DMS 273 (cell line): ENCODE data around the gene TBX19.
A peak's percentile ranks its signal among the peaks of the same experiment; 100 is the strongest.

Source experiments
- DNase-seq: peaks from one replicate; lab custom pipeline; 2025; ENCODE audit not compliant: unreplicated experiment; lab: John Stamatoyannopoulos, UW

Gene TBX19

DNA sequence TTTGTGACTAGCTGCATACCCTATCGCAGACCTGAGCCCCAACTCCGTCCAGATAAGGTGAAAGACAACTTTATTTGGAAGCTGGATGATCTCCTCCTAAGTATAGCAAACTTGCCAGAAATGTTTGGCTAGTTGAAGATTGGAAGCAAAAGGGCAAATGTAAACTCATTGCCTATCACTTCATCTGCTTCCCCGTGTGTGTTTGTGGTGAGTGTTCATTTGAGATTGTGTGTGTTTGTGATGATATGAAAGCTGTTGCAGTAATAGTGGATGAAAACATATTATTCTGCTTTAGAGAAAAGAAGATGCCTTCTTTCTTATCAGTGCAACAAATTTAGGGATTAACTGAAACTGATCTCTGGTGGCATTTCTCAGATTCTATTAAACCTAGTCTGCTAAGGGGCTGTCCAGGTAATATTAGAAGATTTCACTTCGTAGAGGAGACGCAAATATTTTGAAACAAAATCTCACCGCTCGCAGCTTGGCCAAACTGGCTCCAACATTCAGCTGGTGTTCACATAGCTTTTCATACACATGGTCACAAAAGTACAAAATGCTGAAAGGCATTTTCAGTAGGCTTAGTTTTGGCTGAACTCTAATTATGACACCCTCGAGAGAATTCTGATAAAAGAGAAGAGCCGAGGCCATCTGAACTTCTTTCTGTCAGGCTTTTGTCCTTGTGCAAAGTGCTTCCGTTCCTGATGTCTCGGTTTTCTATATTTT, 1.1 kb downstream of the TBX19 start:
- no peak for DNase-seq

DNA sequence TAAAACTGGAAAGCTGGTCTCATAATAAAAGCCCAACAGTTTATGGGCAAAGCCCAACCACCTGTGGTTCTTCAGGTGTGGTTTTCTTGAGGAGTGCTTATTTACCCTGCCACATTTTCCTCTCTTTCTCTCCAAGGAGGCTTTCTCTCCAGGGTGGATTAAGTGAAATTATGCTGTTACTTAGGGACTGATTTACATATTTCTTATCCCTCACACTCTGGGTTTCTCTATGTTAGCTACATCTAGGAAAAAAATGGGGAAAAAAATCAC, 4.8 kb downstream of the TBX19 start:
- DNase-seq = no peak

DNA sequence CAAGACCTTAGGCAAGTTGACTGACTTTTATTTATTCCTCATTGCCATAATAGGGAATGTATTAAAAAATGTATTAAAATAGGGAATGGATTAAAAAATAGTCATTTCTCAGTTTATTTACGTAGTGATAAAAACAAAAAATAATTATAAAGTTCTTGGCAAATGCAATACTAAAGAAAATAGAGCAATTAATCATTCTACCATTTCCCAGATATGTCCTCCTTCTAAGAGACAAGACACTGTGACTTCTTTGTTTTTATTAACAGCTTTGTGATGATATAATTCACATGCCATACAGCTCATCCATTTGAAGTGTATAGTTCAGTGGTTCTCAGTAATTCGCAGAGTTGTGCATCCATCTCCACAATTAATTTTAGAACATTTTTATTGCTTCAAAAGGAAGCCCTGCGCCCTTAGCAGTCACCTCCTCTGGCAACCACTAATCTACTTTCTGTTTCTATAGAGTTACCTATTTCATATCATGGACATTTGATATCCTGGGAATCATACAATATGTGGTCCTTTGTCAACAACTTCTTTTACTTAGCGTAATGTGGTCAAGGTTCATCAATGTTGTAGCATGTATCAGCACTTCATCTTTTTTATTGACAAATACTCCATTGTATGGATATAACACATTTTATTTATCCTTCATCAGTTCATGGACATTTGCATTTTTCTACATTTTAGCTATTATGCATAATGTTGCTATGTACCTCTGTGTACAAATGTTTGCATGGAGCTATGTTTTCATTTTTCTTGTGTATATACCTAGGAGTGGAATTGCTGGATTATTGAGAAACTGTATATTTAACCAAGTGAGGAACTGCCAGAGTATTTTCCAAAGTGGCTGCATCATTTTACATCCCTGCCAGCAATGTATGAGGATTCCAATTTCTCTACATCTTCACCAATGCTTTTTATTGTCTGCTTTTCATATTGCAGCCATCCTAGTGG, 5.6 kb downstream of the TBX19 start:
- no peak for DNase-seq

DNA sequence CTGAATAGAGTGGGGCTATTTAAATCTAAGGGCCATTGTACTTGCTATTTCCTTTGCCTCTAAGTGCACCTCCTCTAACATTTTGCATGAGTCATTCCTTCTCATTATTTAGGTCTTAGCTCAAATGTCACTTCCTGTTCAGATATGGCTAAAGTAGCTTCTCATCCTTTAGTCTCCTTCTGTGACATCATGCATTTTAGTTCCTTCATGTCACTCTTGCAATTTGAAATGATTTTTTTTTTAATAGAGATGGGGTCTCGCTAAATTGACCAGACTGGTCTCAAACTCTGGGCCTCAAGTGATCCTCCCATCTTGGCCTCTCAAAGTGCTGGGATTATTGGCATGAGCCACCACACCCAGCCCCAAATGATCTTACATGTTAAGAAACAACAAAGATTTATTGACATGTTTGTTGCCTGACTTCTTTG, 6.6 kb downstream of the TBX19 start:
- DNase-seq = no peak

DNA sequence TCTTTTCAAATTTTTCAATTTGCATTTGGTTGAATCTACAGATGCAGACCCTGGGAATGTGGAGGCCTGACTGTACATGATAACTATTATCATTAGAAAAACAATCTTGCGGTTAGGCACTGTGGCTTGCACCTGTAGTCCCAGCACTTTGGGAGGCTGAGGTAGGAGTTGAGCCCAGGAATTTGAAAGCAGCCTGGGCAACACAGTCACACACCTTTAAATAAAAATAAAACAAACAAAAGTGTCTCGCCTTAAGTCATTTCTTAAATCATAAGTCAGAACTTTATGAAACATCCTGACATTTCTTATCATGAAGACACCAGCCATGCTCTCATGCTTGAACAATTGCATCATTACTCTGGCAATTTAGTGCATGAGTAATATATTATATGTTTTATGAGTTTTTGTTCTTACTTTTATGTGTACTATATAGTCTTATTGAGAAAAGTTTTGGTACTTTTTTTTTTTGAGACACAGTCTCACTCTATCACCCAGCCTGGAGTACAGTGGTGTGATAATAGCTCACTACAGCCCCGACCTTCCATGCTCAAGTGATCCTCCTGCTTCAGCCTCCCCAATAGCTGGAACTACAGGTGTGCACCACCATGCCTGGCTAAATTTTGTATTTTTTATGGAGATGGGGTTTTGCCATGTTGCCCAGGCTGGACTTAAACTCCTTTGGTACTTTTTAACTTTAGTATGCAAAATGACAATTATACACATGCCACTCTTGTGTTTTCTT, 7.8 kb downstream of the TBX19 start:
- no peak for DNase-seq

DNA sequence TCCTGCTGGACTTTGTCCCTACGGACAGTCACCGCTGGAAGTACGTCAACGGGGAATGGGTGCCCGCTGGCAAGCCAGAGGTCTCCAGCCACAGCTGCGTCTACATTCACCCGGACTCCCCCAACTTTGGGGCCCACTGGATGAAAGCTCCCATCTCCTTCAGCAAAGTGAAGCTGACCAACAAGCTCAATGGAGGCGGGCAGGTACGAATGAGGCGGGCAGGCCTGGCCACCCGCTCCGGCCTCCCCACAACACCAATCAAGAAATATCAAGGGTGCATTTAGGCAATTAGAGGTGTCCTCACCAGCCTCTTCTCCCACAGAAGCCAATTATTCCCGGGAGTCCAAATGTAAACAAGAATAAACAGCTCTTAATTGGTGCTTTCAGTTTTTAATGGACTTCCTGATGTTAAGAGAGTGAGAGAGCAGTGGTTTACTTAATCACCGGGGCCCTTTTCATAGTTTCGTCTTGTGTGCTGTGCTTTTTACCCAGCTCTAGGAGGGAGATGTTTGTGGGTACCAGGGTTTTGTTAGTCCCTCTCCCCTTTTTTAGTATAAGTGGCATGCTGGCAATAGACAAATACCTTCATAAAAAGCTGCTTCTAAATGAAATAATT, 10.7 kb downstream of the TBX19 start:
- no peak for DNase-seq

DNA sequence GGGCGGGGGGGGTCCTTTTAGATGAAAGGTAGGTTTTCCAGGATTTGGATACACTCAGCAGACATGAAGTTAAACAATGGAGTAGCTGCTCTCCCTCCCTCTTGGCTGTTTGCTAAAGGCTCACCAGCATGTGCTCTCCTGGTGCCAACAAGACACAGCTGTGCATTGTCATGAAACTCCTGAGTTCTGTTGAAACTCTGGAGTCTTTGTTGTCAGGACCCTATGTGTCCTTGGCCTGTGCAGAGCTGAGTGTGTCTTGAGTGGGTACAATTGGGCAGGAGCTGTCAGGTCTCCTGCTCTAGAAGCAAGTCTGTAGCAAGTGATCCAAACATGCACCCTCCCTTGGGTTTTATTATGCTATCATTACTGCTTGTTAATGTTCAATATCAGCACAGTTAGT, 12.7 kb downstream of the TBX19 start:
- DNase-seq = no peak

DNA sequence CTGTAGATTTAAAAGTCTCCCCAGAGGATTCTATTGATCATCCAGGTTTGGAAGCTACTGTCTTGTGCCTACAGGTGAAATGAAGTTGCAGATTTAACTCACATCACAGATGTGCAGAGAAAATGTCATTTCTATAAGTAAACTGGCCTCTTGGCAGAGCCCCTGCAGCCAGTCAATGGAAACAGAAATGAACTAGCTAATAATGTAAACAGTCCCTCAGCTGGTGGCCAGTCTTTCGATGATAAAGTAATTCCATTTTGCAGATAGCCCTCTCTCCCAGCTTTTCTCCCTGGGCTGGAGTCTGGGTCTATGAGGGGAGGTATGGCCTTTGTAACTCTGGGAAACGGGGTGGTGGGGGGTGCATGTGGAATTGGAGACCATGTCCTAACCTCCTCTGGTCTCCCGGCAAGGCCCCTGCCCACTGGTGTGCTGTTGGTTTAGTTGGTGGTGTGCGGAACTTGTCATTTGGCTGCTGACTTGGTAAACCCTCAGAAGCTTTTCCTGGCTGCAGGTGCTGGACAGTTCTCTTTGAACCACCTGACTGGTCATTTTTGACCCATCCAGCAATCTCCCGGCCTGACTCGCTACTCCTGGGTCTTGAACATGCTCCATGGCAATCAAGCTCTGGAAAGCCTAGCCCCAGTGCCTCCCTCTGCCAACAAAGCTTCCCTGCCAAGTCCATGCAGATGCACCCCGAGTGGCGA, 14.9 kb downstream of the TBX19 start:
- DNase-seq = no peak

DNA sequence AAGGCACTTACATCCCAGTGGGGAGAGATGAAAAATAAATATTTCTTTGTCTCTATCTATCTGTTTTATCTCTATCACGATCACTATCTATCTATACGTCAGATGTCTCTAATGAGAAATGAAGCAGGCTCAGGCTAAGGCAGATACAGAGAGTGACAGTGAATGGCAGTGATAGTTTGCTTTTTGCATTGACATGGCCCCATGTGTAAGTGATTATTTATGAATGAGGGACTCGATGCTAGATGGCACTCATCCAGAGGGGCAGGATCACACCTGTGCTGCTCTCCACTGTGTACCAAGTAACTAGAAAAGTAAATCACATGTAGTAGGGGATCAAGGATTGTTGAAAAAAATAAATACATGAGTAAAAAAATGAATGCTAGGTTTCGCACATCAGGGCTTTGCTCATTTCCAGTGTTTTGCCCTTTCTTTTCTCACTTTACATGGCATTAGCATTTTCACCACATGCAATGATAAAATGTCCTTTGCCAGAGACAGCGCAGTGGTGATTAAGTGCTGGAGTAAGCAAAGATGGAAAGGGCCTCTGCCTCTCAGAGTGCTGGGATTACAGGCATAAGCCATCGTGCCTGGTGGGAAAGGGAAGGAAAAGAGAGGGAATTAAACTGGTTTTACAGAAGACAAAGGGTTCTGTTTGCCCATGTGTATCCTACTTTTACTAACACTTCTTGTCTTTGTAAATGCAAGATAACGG, 16.5 kb downstream of the TBX19 start:
- DNase-seq = no peak

DNA sequence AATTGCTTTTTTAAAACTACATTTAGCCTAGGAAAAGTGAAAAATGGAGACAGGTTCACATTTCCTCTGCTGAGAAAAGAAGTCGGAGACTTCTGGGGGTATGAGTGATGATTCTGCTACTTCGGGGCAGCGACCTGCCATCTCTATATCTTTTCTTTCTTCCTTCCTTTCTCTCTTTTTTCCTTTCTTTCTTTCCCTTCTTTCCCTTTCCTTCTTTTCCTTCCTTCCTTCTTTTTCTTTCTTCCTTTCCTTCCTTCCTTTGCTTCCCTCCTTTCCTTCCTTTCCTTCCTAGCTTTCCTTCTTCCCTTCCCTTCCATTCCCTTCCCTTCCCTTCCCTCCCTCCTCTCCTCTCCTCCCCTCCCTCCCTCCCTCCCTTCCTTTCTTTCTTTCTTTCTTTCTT, 17.8 kb downstream of the TBX19 start:
- no peak for DNase-seq

DNA sequence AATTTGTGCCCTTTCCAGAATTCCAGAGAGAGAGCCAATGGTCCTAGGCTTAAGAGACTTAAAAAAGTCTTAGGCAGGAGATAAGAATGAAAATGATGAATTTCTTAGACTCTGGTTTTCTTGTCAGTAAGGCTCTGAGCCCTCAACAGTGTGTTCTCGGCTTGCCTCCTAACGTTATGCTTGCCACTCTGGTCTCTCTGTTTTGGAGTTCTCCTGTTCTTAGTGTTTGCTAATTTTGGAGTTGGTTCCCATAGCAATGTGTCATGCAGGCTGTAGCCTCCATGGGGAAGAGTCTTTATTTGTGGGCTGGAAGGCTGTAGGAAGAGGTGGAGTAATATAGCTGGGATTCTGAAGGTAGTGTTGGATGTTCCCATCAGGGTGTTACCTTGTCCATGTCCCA, 19.9 kb downstream of the TBX19 start:
- no peak for DNase-seq

DNA sequence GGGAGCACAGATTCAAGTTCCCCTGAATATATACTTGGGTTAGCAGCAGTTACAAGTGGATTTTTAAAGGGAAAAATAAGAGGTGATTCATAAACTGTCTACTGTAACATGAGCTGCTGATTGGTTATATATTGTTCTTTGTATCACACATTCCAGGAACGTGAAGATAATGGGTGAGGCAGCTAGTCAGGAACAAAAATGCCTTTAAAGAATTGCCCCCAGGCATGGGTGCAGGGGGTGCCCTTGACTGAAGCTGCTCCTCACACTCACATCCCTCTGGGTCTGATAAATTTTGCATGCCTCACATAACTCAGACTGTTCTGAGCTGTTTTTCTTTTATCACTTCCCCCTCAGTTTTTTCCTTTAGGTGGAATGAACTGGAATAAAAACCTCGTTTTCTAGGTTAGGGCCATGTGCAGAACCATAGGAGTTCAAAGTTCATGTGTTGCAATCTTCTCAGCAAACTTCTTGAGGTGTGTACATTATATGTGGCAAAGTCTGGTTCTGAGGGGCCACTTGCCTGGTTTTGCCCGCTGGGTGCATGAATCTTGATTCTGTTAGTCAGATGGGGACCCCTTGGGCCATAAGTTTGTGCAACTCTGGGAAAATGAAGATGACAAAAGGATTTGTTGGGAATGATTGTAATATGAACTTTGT, 21.1 kb downstream of the TBX19 start:
- DNase-seq = no peak

DNA sequence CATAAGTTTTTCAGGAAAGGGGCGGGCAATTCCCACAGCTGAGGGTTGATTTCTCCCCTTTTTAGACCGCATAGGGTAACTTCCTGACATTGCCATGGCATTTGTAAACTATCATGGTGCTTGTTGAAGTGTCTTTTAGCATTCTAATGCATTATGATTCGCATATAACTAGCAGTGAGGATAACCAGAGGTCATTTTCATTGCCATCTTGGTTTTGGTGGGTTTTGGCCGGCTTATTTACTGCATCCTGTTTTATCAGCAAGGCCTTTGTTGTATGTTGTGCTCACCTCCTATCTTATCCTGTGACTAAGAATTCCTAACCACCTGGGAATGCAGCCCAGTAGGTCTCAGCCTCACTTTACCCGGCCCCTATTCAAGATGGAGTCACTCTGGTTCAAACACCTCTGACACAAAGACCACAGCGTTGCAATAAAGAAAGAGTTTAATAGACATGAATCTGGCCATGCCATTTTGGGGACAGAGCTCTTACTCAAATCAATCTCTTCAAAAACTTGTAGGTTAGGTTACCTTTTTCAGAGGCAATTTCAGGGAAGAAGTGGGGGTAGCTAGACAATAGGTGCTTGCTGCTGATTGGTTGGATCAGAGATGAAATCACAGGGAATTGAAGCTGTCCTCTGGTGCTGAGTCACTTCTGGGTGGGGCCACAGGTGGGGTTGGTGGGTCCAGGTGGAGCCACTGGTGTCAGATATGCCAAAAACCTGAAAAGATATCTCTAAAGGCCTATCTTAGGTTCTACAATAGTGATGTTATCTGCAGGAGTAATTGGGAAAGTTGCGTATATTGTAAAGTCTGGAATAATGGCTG, 23.3 kb downstream of the TBX19 start:
- no peak for DNase-seq

DNA sequence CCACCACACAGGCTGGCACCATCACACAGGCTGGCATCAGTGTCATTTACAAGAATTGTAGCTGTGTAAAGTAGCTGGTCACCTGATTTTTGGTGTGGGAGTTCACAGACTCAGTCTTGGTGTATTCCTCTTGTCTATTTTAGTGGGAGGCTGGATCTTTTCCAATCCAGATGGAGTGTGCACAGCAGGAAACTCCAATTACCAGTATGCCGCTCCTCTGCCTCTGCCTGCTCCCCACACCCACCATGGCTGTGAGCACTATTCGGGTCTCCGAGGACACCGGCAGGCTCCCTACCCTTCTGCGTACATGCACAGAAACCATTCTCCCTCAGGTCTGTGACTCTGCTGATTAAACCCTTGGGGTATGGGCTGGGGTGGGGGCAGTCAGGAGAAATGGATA, 24.2 kb downstream of the TBX19 start:
- DNase-seq = peak; percentile 90

DNA sequence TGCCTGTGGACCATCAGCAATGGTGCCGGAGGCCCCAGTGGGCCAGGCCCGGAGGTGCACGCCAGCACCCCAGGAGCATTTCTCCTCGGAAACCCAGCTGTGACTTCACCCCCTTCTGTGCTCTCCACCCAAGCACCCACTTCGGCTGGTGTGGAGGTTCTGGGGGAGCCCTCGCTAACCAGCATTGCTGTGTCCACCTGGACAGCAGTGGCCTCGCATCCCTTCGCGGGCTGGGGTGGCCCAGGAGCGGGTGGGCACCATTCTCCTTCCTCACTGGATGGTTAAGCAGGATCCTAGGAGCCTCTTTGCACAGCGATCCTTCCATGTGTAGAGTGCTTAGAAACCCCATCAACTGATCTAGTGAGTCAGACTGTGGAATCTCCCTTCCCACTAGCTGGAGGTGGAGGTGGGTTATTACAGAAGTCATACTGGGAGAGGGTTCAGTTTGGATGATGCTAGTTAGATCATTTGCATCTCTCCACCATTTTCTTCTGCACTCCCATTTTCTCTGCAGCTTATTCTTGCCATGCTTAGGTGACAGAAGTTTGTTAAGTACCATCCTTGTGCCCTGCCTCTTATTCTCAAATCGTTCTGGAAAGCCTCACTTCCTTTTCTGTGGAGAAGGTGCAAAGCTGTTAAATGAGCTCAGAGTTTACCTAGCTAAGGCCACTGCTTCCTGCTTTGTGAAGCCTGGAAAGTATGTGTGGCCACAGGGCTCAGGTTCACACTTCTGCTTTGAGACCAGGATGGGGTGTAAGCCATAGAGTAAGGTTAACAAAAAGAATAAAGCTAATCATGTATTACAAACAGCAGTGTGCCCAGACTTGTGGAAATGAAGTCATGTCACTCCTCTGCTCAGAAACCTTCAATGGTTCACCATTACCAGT, 32.3 kb downstream of the TBX19 start:
- no peak for DNase-seq

DNA sequence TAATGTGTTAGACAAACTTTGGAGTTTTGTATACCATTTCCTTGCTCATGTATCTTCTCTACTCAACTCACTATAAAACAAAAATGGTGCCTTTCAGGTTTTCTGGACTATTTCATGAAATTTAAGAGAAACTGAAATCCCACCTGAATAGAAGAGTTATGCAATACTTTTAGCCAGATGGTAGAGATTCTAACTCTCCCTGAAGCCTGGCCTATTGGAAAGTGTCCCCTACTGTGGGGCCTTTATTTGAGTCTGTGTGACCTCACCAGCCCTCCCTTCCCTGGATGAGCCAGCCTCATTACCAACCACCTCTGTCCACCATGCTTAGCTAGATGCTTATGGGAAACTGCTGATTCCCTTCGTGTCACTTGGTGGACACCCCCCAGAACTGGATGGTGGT, 35.5 kb downstream of the TBX19 start:
- DNase-seq = no peak

DNA sequence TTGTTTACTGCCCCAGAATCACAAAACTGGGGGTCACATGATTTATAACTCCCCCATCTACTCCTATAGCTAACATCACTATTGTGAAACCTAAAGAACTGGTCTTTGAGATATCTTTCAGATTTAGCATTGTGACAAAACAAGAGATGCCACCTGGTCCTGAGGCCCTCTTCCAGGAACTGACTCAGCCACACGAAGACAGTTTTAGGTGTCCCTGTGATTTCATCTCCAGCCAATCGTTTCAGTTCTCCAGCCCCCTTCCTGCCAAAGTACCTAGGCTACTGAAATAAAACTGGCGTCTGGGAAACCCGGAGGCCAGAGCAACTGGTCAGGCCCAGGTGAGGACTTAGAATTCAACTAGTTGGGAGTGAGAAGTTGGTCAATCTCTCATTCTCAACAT, 36.6 kb downstream of the TBX19 start:
- DNase-seq = no peak

DNA sequence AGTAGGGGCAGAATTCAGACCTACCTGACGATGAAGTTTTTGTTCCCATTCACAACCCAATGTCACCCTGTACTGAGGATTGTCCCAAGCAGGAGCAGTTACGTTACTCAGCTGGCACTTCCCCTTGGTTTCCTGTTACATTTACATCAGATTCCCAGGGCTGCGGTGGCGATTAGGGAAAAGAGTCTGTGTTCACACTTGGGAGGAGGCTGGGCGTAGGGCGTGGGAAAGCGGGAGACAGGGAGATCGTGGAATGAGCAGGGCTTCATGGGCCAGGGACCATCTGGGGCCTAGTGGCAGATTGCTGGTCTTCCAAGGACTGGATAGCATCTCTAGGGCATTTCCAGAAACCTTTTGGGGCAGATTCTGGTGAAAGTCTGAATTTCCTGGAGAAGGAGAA, 39.0 kb downstream of the TBX19 start:
- no peak for DNase-seq
